ENCODE data around the gene PRKCE. TPM values are rescaled to one million over a fixed set of nuclear protein-coding genes. Genes with fewer than 3 reads are reported as not detected.
"Not testable (repeated sequence)": the region's sequence is repeated elsewhere in the genome, so short reads cannot be mapped to it uniquely, and the experiment has no call there.

Gene PRKCE
- total RNA-seq, 1 experiment from 2014 or later, result 12.1 TPM

DNA sequence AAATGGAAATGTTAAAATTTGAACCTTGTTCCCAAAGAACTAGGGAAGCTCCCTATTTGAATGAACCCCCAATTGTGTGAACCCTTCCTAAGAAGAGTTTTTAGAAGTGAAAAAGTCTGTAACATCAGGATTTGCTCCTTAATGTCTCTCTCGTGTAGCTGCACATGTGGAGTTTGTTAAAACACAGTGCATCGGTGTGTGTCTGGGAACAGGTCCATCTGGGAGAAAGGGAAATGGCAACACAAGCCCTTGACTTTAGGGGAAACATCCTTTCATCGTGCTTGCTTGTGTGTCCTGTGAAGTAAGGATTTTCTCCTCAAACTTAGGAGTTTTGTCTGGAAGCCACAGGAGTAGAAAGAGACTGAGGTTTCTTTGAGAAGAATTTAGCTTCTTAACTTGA lies 203.9 kb downstream of the PRKCE start:
- ChIA-PET CTCF (interaction anchor here (0.8 to 1.2 kb wide), 2 partner anchors 80 to 270 kb away, joined by 3 read pairs; no protein-coding TSS in a partner anchor), POLR2A (interaction anchor here (0.9 to 1.7 kb wide), 3 partner anchors 10 to 58 kb away, joined by 3 to 7 read pairs (median 3); no protein-coding TSS in a partner anchor)
- H3K9me3 Mint-ChIP-seq (ENCODE audit: unreplicated experiment), result no peaks in the 10 kb centered on the region
- no peaks in the 10 kb centered on the region for H3K36me3 Mint-ChIP-seq (ENCODE audit: insufficient read depth, unreplicated experiment)
- peaks cover 27% of the 10 kb centered on the region for H3K4me1 Mint-ChIP-seq (ENCODE audit: insufficient read depth, unreplicated experiment)
- intact Hi-C loops (cut with micrococcal nuclease), result no loop called here
- TF ChIP-seq, protein P1, sequence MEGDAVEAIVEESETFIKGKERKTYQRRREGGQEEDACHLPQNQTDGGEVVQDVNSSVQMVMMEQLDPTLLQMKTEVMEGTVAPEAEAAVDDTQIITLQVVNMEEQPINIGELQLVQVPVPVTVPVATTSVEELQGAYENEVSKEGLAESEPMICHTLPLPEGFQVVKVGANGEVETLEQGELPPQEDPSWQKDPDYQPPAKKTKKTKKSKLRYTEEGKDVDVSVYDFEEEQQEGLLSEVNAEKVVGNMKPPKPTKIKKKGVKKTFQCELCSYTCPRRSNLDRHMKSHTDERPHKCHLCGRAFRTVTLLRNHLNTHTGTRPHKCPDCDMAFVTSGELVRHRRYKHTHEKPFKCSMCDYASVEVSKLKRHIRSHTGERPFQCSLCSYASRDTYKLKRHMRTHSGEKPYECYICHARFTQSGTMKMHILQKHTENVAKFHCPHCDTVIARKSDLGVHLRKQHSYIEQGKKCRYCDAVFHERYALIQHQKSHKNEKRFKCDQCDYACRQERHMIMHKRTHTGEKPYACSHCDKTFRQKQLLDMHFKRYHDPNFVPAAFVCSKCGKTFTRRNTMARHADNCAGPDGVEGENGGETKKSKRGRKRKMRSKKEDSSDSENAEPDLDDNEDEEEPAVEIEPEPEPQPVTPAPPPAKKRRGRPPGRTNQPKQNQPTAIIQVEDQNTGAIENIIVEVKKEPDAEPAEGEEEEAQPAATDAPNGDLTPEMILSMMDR (IDR thresholded peaks at IDR 0.05; ENCODE audit: unreplicated experiment), result no peak
- H3K27ac Mint-ChIP-seq (ENCODE audit: low read depth, unreplicated experiment), result no peak overlapping the region
- H3K4me3 Mint-ChIP-seq (ENCODE audit: unreplicated experiment), result no peak overlapping the region
- DNase-seq (ENCODE audit: unreplicated experiment), result no peak
- H3K27me3 Mint-ChIP-seq (ENCODE audit: insufficient read depth, unreplicated experiment), result no peaks in the 10 kb centered on the region
- no TSS peak for BruUV-seq (replicated peaks)

DNA sequence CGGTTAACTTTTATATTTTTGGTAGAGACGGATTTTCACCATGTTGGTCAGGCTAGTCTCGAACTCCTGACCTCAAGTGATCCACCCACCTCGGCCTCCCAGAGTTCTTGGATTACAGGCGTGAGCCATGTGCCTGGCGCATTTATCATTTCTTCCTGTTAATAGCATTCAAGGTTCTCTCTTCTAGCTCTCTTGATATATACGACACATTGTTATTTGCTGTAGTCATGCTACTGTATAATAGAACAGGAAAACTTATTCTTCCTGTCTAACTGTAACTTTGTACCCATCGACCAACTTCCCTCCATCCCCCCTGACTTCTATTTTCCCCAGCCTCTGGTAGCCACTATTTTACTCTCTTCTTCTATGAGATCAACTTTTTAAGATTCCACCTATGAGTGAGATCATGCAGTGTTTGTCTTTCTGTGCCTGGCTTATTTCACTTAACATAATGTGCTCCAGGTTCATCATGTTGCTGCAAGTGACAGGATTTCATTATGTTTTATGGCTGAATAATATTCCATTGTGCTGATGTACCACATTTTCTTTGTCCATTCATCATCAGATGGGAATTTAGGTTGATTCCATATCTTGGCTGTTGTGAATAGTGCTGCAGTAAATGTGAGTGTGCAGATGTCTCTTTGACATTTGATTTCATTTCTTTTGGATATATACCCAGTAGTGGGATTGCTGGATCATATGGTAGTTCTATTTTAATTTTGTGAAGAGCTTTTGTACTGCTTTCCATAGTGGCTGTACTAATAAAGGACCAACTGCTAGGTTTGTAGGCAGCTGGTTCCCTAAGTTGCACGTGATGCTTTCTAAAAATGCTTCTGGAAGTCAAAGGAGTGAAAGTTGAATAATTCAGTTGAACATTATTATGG lies 205.2 kb downstream of the PRKCE start:
- Mint-ChIP-seq H3K27me3 (ENCODE audit: insufficient read depth, unreplicated experiment) (no peaks in the 10 kb centered on the region), H3K36me3 (ENCODE audit: insufficient read depth, unreplicated experiment) (no peaks in the 10 kb centered on the region), H3K4me1 (ENCODE audit: insufficient read depth, unreplicated experiment) (peaks cover 23% of the 10 kb centered on the region), H3K4me3 (ENCODE audit: unreplicated experiment) (no peak overlapping the region), H3K9me3 (ENCODE audit: unreplicated experiment) (no peaks in the 10 kb centered on the region), H3K27ac (ENCODE audit: low read depth, unreplicated experiment) (no peak overlapping the region)
- ChIA-PET POLR2A (no interaction called here), CTCF (interaction anchor here (0.6 kb wide), 1 partner anchor 93 kb away, joined by 4 read pairs; no protein-coding TSS in a partner anchor)
- no peak for DNase-seq (ENCODE audit: unreplicated experiment)
- TF ChIP-seq, protein P1 (IDR thresholded peaks at IDR 0.05; ENCODE audit: unreplicated experiment), result no peak
- no TSS peak for BruUV-seq (replicated peaks)
- intact Hi-C loops (cut with micrococcal nuclease), result no loop called here

DNA sequence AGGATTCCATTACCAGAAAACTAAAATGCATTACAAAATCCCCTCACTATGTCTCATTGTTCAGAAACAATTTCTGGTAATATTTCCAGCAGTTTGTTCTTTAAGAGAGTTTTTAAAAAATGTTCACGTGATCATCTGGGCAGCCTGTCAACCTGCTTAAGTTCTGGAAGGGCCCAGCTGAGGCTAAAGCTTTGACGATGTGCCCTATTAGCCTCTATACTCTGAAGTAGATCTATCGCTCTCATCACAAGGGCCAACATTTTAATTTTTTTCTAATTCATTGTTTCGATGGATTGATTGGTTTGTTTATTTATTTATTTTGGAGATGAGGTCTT lies 205.8 kb downstream of the PRKCE start:
- POLR2A ChIA-PET, result no interaction called here
- intact Hi-C loops (cut with micrococcal nuclease), result no loop called here
- Mint-ChIP-seq H3K4me1 (ENCODE audit: insufficient read depth, unreplicated experiment) (peaks cover 17% of the 10 kb centered on the region), H3K27me3 (ENCODE audit: insufficient read depth, unreplicated experiment) (no peaks in the 10 kb centered on the region), H3K4me3 (ENCODE audit: unreplicated experiment) (no peak overlapping the region), H3K36me3 (ENCODE audit: insufficient read depth, unreplicated experiment) (no peaks in the 10 kb centered on the region), H3K9me3 (ENCODE audit: unreplicated experiment) (no peaks in the 10 kb centered on the region), H3K27ac (ENCODE audit: low read depth, unreplicated experiment) (no peak overlapping the region)
- CTCF ChIA-PET, result interaction anchor here (0.6 kb wide), 1 partner anchor 80 kb away, joined by 3 read pairs; no protein-coding TSS in a partner anchor
- no peak for DNase-seq (ENCODE audit: unreplicated experiment)
- no TSS peak for BruUV-seq (replicated peaks)
- TF ChIP-seq, protein P1 (IDR thresholded peaks at IDR 0.05; ENCODE audit: unreplicated experiment), result no peak

DNA sequence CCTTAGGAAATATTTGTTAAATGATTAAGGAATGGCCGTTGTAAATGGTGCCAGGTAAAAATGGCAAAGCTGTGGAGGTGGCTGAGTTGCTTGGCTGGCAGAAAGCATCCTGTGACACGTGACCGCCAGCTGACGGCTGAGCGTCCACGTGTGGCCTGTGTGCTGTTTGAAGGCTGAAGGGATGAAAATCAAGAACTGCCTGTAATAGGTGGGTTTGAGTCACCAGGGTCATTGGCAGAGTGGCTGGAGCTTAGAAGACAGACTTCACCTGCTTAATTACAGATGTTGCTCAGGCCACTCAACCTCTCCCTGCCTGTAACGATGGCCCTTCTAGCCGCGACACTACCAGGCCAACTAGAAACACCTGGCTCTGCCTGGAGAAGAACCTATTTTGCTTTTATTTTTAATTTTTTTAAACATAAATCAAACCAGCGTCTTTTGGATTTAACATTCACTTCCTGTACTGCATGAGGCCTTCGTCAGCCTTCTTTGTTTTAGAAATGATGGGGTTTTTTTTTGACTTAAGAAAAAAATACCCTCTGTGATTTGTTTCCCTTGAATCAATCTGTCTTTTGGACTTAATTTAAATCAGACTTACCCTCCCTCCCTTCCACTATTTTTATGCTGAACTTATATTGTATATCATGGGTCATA lies 206.5 kb downstream of the PRKCE start:
- Mint-ChIP-seq H3K4me1 (ENCODE audit: insufficient read depth, unreplicated experiment) (peaks cover 14% of the 10 kb centered on the region), H3K4me3 (ENCODE audit: unreplicated experiment) (no peak overlapping the region), H3K27me3 (ENCODE audit: insufficient read depth, unreplicated experiment) (no peaks in the 10 kb centered on the region), H3K9me3 (ENCODE audit: unreplicated experiment) (no peaks in the 10 kb centered on the region), H3K36me3 (ENCODE audit: insufficient read depth, unreplicated experiment) (no peaks in the 10 kb centered on the region), H3K27ac (ENCODE audit: low read depth, unreplicated experiment) (no peak overlapping the region)
- CTCF ChIA-PET, result interaction anchor here (0.6 kb wide), 1 partner anchor 79 kb away, joined by 3 read pairs; no protein-coding TSS in a partner anchor
- DNase-seq (ENCODE audit: unreplicated experiment), result no peak
- intact Hi-C loops (cut with micrococcal nuclease), result no loop called here
- TF ChIP-seq, protein P1 (IDR thresholded peaks at IDR 0.05; ENCODE audit: unreplicated experiment), result no peak
- POLR2A ChIA-PET, result interaction anchor here (0.6 kb wide), 1 partner anchor 40 kb away, joined by 4 read pairs; no protein-coding TSS in a partner anchor
- BruUV-seq (replicated peaks), result no TSS peak

DNA sequence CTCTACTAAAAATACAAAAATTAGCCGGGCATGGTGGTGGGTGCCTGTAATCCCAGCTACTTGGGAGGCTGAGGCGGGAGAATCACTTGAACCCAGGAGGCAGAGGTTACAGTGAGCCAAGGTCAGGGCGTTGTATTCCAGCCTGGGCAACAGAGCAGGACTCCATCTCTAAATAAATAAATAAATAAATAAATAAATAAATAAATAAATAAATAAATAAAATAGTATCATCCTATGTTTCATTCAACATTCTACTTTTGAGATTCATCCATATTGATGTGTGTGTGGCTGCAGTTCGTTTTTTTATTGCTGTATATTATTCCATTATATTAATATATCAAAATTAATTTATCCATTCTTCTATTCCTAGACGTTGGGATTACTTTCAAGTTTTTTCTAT lies 207.4 kb downstream of the PRKCE start:
- DNase-seq (ENCODE audit: unreplicated experiment); H3K27me3 Mint-ChIP-seq (ENCODE audit: insufficient read depth, unreplicated experiment); H3K27ac Mint-ChIP-seq (ENCODE audit: low read depth, unreplicated experiment); H3K36me3 Mint-ChIP-seq (ENCODE audit: insufficient read depth, unreplicated experiment); intact Hi-C loops (cut with micrococcal nuclease); BruUV-seq (replicated peaks); H3K9me3 Mint-ChIP-seq (ENCODE audit: unreplicated experiment); POLR2A ChIA-PET; H3K4me3 Mint-ChIP-seq (ENCODE audit: unreplicated experiment): not testable (repeated sequence)
- CTCF ChIA-PET, result interaction anchor here (0.7 kb wide), 1 partner anchor 15 kb away, joined by 3 read pairs; no protein-coding TSS in a partner anchor
- peaks cover 14% of the 10 kb centered on the region for H3K4me1 Mint-ChIP-seq (ENCODE audit: insufficient read depth, unreplicated experiment)

Measured in MCF 10A (cell line).